Measurements from ENCODE around the gene AZU1.

Gene AZU1

GRCh38 chr19:800360-801029, 27.1 kb upstream of the AZU1 start:
- Histone ChIP-seq H3K36me3 (ENCODE audit: insufficient read depth, low read length) (peaks cover 76% of the 10 kb centered on the region), H3K79me2 (ENCODE audit: insufficient read depth, low read length) (peaks cover 93% of the 10 kb centered on the region), H4K20me1 (ENCODE audit: insufficient read depth, low read length) (peaks cover 76% of the 10 kb centered on the region), H3K4me3 (ENCODE audit: low read depth in 1 of 2, low read length in 2 of 2) (peak overlapping the region in 1 of 2 experiments; percentile 97; a peak in 2 of 4 replicates), H3K27ac (ENCODE audit: low read length) (peak overlapping the region; percentile 39; the same call in 1 of the 2 replicates), H3K4me2 (ENCODE audit: insufficient read depth, low read length) (peak overlapping the region; percentile 76), H2AFZ (ENCODE audit: low read depth, low read length) (no peak overlapping the region), H3K9me3 (ENCODE audit: insufficient read depth, low read length, severe bottlenecking) (no peaks in the 10 kb centered on the region), H3K27me3 (ENCODE audit: insufficient read depth, low read length, poor library complexity) (no peaks in the 10 kb centered on the region), H3K4me1 (ENCODE audit: insufficient read depth, low read length) (peaks cover 50% of the 10 kb centered on the region), H3K9ac (ENCODE audit: low read depth, low read length) (peak overlapping the region; percentile 98)
- ATAC-seq (ENCODE audit: insufficient read depth, low read depth) (no peak), DNase-seq (no peak)
- TF ChIP-seq EZH2 (IDR thresholded peaks at IDR 0.05; ENCODE audit: borderline replicate concordance, low read depth, low read length, severe bottlenecking), result no peak
- TF ChIP-seq CTCF (IDR thresholded peaks at IDR 0.05; ENCODE audit: borderline replicate concordance, extremely low read depth, low read length, poor library complexity, severe bottlenecking), result no peak

GRCh38 chr19:801030-801860, 26.4 kb upstream of the AZU1 start:
- Histone ChIP-seq H3K36me3 (ENCODE audit: insufficient read depth, low read length) (peaks cover 83% of the 10 kb centered on the region), H3K9me3 (ENCODE audit: insufficient read depth, low read length, severe bottlenecking) (no peaks in the 10 kb centered on the region), H3K79me2 (ENCODE audit: insufficient read depth, low read length) (peaks cover 95% of the 10 kb centered on the region), H3K4me2 (ENCODE audit: insufficient read depth, low read length) (peak overlapping the region; percentile 76), H3K27me3 (ENCODE audit: insufficient read depth, low read length, poor library complexity) (no peaks in the 10 kb centered on the region), H2AFZ (ENCODE audit: low read depth, low read length) (no peak overlapping the region), H3K27ac (ENCODE audit: low read length) (no peak overlapping the region; the same call in 1 of the 2 replicates), H3K4me3 (ENCODE audit: low read depth in 1 of 2, low read length in 2 of 2) (peak overlapping the region in 1 of 2 experiments; percentile 97; a peak in 2 of 4 replicates), H3K4me1 (ENCODE audit: insufficient read depth, low read length) (peaks cover 44% of the 10 kb centered on the region), H4K20me1 (ENCODE audit: insufficient read depth, low read length) (peaks cover 83% of the 10 kb centered on the region), H3K9ac (ENCODE audit: low read depth, low read length) (peak overlapping the region; percentile 98; the same call in 1 of the 2 replicates)
- ATAC-seq (ENCODE audit: insufficient read depth, low read depth) (no peak), DNase-seq (no peak)
- TF ChIP-seq EZH2 (IDR thresholded peaks at IDR 0.05; ENCODE audit: borderline replicate concordance, low read depth, low read length, severe bottlenecking), result no peak
- no peak for TF ChIP-seq CTCF (IDR thresholded peaks at IDR 0.05; ENCODE audit: borderline replicate concordance, extremely low read depth, low read length, poor library complexity, severe bottlenecking)

- peaks cover 91% of the 10 kb centered on the region for H3K36me3 ChIP-seq (ENCODE audit: insufficient read depth, low read length)
- no peak for ATAC-seq (ENCODE audit: insufficient read depth, low read depth)
- no peak for DNase-seq
- H3K27me3 ChIP-seq (ENCODE audit: insufficient read depth, low read length, poor library complexity), result no peaks in the 10 kb centered on the region
- 0 out of 4 replicates have a peak overlapping the region, but pooled peaks of 1 of the 2 experiments have one; percentile 11 for H3K4me3 ChIP-seq (ENCODE audit: low read depth in 1 of 2, low read length in 2 of 2)
- TF ChIP-seq EZH2 (IDR thresholded peaks at IDR 0.05; ENCODE audit: borderline replicate concordance, low read depth, low read length, severe bottlenecking), result no peak
- TF ChIP-seq CTCF (IDR thresholded peaks at IDR 0.05; ENCODE audit: borderline replicate concordance, extremely low read depth, low read length, poor library complexity, severe bottlenecking), result no peak
- no peak overlapping the region for H2AFZ ChIP-seq (ENCODE audit: low read depth, low read length)
- H3K9ac ChIP-seq (ENCODE audit: low read depth, low read length), result peak overlapping the region; percentile 98; the same call in 1 of the 2 replicates
- no peak overlapping the region; the same call in 1 of the 2 replicates for H3K27ac ChIP-seq (ENCODE audit: low read length)
- H3K4me2 ChIP-seq (ENCODE audit: insufficient read depth, low read length), result peak overlapping the region; percentile 76; the same call in 1 of the 2 replicates
- peaks cover 97% of the 10 kb centered on the region for H3K79me2 ChIP-seq (ENCODE audit: insufficient read depth, low read length)
- H3K4me1 ChIP-seq (ENCODE audit: insufficient read depth, low read length), result peaks cover 40% of the 10 kb centered on the region
- H4K20me1 ChIP-seq (ENCODE audit: insufficient read depth, low read length), result peaks cover 91% of the 10 kb centered on the region
- H3K9me3 ChIP-seq (ENCODE audit: insufficient read depth, low read length, severe bottlenecking), result no peaks in the 10 kb centered on the region
Measured at GRCh38 chr19:801861-802497, 25.7 kb upstream of the AZU1 start.

Measured in DND-41 (cell line).